K562 (cell line): ENCODE data around the gene PRICKLE2.

ENCODE experiments used
- HMG20A ChIP-seq: fragments of 450-650 bp; formaldehyde crosslinking; conservative IDR thresholded peaks from 2 replicates; pipeline ENCODE4 v1.4.0; 2020; ENCODE audit warnings: mild to moderate bottlenecking, mixed read lengths
- RAD21 ChIP-seq, 2 experiments: fragments of 250-450 bp in 1 of 2; fragments of 450-650 bp in 1 of 2; sonication (Bioruptor Pico) in 1 of 2; formaldehyde crosslinking in 1 of 2; IDR thresholded peaks in 1 of 2; conservative IDR thresholded peaks in 1 of 2; 2 replicates each; pipeline versions ENCODE4 v1.4.0 to v1.8.0; 2020 to 2022; ENCODE audit warnings: mild to moderate bottlenecking in 2 of 2, moderate library complexity in 1 of 2
- TAF1 ChIP-seq: IDR thresholded peaks from 2 replicates; pipeline ENCODE4 v1.6.1; 2011; ENCODE audit warnings: mild to moderate bottlenecking, low read length, moderate library complexity; ENCODE audit not compliant: insufficient read depth, control insufficient read depth, severe bottlenecking; ENCODE audit errors: extremely low read depth
- U2AF1 ChIP-seq: fragments of 200-400 bp; formaldehyde crosslinking; optimal IDR thresholded peaks from 2 replicates; pipeline ENCODE3; 2017; ENCODE audit warnings: mild to moderate bottlenecking, low read depth, low read length, moderate library complexity
- ZKSCAN1 ChIP-seq: fragments of 150-350 bp; IDR thresholded peaks from 2 replicates; pipeline ENCODE4 v1.6.1; 2016; ENCODE audit warnings: low read depth, low read length
- TF ChIP-seq, protein P1 (sequence below): fragments of 250-450 bp; sonication (Bioruptor Pico); IDR thresholded peaks from 2 replicates; pipeline ENCODE4 v1.4.0; 2020
- TF ChIP-seq, protein P2 (sequence below), 3 experiments: IDR thresholded peaks in 2 of 3; conservative IDR thresholded peaks in 1 of 3; 2 replicates each; pipeline ENCODE4 v1.5.1; 2011 to 2012; ENCODE audit warnings: low read length in 3 of 3, mild to moderate bottlenecking in 3 of 3, control low read depth in 2 of 3, improper control_type of control experiment in 1 of 3, inconsistent platforms in 1 of 3, low read depth in 1 of 3, mixed read lengths in 1 of 3, moderate library complexity in 1 of 3; ENCODE audit not compliant: insufficient read depth in 2 of 3
- TF ChIP-seq, protein P3 (sequence below), 2 experiments: fragments of 450-650 bp in 1 of 2; IDR thresholded peaks; 2 replicates each; pipeline ENCODE4 v1.6.1; 2011 to 2017; ENCODE audit warnings: low read depth in 2 of 2, antibody characterized with exemption in 1 of 2, borderline replicate concordance in 1 of 2, low read length in 1 of 2, mild to moderate bottlenecking in 1 of 2, mixed read lengths in 1 of 2; ENCODE audit not compliant: control insufficient read depth in 1 of 2

DNA sequence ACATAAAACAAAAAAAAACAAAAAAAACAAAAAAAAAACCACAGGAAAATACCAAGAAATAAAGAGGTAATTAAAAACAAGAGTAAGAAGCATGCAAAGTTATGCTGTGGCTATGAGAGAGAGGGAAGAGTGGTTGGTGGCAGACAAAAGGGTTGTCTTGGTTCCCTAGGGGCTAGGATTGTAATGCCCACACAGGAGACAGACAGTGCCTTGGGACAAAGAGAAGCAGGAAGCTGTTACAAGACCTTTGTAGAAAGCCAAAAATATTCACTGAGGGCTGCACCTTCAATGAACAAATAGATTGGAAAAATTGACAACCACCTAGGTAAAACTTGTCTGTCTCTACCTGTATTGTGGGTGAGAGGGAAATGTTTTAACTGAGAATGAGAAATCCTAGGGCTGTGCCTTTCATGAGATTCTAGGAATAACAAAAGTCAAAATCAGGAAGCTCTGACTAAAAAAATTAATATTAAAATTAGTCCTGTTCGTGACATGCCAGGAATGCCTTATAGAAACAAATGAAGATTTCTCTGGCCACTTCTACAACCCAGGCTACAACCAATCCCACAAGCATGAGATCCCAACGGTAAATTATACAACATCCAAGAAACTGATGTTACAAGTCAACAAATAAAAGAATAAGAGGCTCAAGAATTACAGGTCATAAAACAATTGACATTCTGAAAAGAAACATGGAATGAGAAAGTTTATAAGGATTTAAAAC is 45.0 kb upstream of the PRICKLE2 start:
- TF ChIP-seq HMG20A (CRISPR knock-in tag) (no peak), TAF1 (no peak), ZKSCAN1 (no peak), U2AF1 (no peak), RAD21 (CRISPR knock-in tag; conservative IDR thresholded peaks at IDR 0.05 in 1 of 2, IDR thresholded peaks at IDR 0.05 in 1 of 2) (no peak)
- TF ChIP-seq, protein P1, sequence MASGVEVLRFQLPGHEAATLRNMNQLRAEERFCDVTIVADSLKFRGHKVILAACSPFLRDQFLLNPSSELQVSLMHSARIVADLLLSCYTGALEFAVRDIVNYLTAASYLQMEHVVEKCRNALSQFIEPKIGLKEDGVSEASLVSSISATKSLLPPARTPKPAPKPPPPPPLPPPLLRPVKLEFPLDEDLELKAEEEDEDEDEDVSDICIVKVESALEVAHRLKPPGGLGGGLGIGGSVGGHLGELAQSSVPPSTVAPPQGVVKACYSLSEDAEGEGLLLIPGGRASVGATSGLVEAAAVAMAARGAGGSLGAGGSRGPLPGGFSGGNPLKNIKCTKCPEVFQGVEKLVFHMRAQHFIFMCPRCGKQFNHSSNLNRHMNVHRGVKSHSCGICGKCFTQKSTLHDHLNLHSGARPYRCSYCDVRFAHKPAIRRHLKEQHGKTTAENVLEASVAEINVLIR = no peak
- TF ChIP-seq, protein P2, sequence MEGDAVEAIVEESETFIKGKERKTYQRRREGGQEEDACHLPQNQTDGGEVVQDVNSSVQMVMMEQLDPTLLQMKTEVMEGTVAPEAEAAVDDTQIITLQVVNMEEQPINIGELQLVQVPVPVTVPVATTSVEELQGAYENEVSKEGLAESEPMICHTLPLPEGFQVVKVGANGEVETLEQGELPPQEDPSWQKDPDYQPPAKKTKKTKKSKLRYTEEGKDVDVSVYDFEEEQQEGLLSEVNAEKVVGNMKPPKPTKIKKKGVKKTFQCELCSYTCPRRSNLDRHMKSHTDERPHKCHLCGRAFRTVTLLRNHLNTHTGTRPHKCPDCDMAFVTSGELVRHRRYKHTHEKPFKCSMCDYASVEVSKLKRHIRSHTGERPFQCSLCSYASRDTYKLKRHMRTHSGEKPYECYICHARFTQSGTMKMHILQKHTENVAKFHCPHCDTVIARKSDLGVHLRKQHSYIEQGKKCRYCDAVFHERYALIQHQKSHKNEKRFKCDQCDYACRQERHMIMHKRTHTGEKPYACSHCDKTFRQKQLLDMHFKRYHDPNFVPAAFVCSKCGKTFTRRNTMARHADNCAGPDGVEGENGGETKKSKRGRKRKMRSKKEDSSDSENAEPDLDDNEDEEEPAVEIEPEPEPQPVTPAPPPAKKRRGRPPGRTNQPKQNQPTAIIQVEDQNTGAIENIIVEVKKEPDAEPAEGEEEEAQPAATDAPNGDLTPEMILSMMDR (IDR thresholded peaks at IDR 0.05 in 2 of 3, conservative IDR thresholded peaks at IDR 0.05 in 1 of 3; ENCODE audit: insufficient read depth in 2 of 3, low read depth in 1 of 3, low read length in 3 of 3) = no peak
- TF ChIP-seq, protein P3, sequence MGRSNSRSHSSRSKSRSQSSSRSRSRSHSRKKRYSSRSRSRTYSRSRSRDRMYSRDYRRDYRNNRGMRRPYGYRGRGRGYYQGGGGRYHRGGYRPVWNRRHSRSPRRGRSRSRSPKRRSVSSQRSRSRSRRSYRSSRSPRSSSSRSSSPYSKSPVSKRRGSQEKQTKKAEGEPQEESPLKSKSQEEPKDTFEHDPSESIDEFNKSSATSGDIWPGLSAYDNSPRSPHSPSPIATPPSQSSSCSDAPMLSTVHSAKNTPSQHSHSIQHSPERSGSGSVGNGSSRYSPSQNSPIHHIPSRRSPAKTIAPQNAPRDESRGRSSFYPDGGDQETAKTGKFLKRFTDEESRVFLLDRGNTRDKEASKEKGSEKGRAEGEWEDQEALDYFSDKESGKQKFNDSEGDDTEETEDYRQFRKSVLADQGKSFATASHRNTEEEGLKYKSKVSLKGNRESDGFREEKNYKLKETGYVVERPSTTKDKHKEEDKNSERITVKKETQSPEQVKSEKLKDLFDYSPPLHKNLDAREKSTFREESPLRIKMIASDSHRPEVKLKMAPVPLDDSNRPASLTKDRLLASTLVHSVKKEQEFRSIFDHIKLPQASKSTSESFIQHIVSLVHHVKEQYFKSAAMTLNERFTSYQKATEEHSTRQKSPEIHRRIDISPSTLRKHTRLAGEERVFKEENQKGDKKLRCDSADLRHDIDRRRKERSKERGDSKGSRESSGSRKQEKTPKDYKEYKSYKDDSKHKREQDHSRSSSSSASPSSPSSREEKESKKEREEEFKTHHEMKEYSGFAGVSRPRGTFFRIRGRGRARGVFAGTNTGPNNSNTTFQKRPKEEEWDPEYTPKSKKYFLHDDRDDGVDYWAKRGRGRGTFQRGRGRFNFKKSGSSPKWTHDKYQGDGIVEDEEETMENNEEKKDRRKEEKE (IDR thresholded peaks at IDR 0.05; ENCODE audit: borderline replicate concordance in 1 of 2, control insufficient read depth in 1 of 2, low read depth in 2 of 2, low read length in 1 of 2) = no peak
